Lung (tissue), 16 donors: ENCODE results near the gene NPDC1. TPM values are rescaled to one million over a fixed set of nuclear protein-coding genes. Genes with fewer than 3 reads are reported as not detected.

Source experiments
- ATAC-seq: fragments of 200-7000 bp; cut with Tn5 transposase; one replicate; pipeline ENCODE4 v1.9.1; 2020; ENCODE audit warnings: moderate number of reproducible peaks; ENCODE audit not compliant: insufficient read depth, low FRiP score
- DNase-seq, 3 donors: peaks; one replicate each; pipeline ENCODE4 v3.0.0-alpha.2; 2013 to 2017
- H3K27ac ChIP-seq, 2 donors: one replicate each; pipeline ENCODE4 v1.5.1; 2013; ENCODE audit warnings: mild to moderate bottlenecking in 2 of 2, moderate library complexity in 2 of 2, control low read depth in 1 of 2, inconsistent platforms in 1 of 2, low read depth in 1 of 2, low read length in 1 of 2
- H3K27me3 ChIP-seq, 3 donors: one replicate each; pipeline ENCODE4 v1.5.1; 2013; ENCODE audit warnings: low read length in 2 of 3; ENCODE audit not compliant: control insufficient read depth in 3 of 3, insufficient read depth in 3 of 3
- H3K36me3 ChIP-seq, 4 donors: one replicate each; pipeline ENCODE4 v1.5.1; 2013; ENCODE audit warnings: low read length in 4 of 4, mild to moderate bottlenecking in 1 of 4, moderate library complexity in 1 of 4; ENCODE audit not compliant: control insufficient read depth in 4 of 4, insufficient read depth in 4 of 4
- H3K4me1 ChIP-seq, 5 donors: one replicate each; pipeline ENCODE4 v1.5.1; 2013; ENCODE audit warnings: low read length in 5 of 5, mild to moderate bottlenecking in 2 of 5, moderate library complexity in 1 of 5; ENCODE audit not compliant: control insufficient read depth in 5 of 5, insufficient read depth in 5 of 5
- H3K4me3 ChIP-seq: one replicate; pipeline ENCODE4 v1.5.1; 2013; ENCODE audit warnings: mild to moderate bottlenecking, control low read depth, moderate library complexity
- H3K9ac ChIP-seq, 2 donors: one replicate each; pipeline ENCODE4 v1.5.1; 2013; ENCODE audit warnings: low read length in 2 of 2, control low read depth in 1 of 2; ENCODE audit not compliant: insufficient read depth in 1 of 2
- H3K9me3 ChIP-seq, 4 donors: one replicate each; pipeline ENCODE4 v1.5.1; 2013; ENCODE audit warnings: low read length in 3 of 4, mild to moderate bottlenecking in 1 of 4, moderate library complexity in 1 of 4; ENCODE audit not compliant: control insufficient read depth in 4 of 4, insufficient read depth in 3 of 4
- CTCF ChIP-seq: IDR thresholded peaks from 2 replicates; pipeline ENCODE4 v1.5.1; 2012; ENCODE audit warnings: mild to moderate bottlenecking; ENCODE audit errors: control extremely low read depth, extremely low read depth
- WGBS, 2 donors: extraction: QIAGEN DNeasy Blood & Tissue Kit; methylation state at CpG; one replicate each; pipeline ENCODE4 v1.1.7; 2013; 5-methylcytosine and 5-hydroxymethylcytosine counted together
- long read RNA-seq, 5 donors: transcript quantifications; one replicate each; lab custom pipeline, GENCODE V29; 2026
- polyA plus RNA-seq, 2 donors: library from polyadenylated mRNA; stranded (reverse); fragments of 200-250 nt; gene quantifications; one replicate each; pipeline ENCODE4 v1.2.1, GENCODE V29; 2013
- total RNA-seq, 2 donors: library from RNA; depleted of rRNA in 1 of 2; stranded (reverse); fragments of >200 nt in 1 of 2; gene quantifications; one replicate each; pipeline ENCODE4 v1.2.1, GENCODE V29; 2014 to 2021
- donor health status: control.
- donor health status: control.
- donor health status: Bipolar disorder and iron deficiency.
- donor health status: healthy.
- donor health status: DM: yes; HTN: yes; CAD: no.

The NPDC1 gene
- total RNA-seq, result 10 to 100 TPM; 28.7 to 99.3 TPM
- 10 to 100 TPM; 49.0 to 87.5 TPM for polyA plus RNA-seq
- long read RNA-seq, donor 1, transcript NPDC1-202 (9 exons, 1,494 nt), result major isoform, 13 of 23 reads
- long read RNA-seq, donor 1, transcript NPDC1-201 (8 exons, 2,187 nt), result minor isoform, 6 of 23 reads
- long read RNA-seq, donor 1, partial matches to known transcripts, result 0 of 23 reads
- long read RNA-seq, donor 1, other reads (novel, unspliced or antisense), result 0 of 23 reads
- long read RNA-seq, donor 2, partial matches to known transcripts, result 17 of 23 reads
- long read RNA-seq, donor 2, other reads (novel, unspliced or antisense), result 0 of 23 reads
- long read RNA-seq, donor 3, partial matches to known transcripts, result 0 of 4 reads
- long read RNA-seq, donor 3, other reads (novel, unspliced or antisense), result 0 of 4 reads
- long read RNA-seq, donor 4, partial matches to known transcripts, result 0 of 7 reads
- long read RNA-seq, donor 4, other reads (novel, unspliced or antisense), result 0 of 7 reads
- long read RNA-seq, donor 5, transcript NPDC1-202 (9 exons, 1,494 nt), result major isoform, 19 of 23 reads
- long read RNA-seq, donor 5, partial matches to known transcripts, result 0 of 23 reads
- long read RNA-seq, donor 5, other reads (novel, unspliced or antisense), result 0 of 23 reads

GRCh38 chr9:137046088-137046787 is at the start of gene NPDC1:
NPDC1 (minus strand) TSS chr9:137046177; CDS start chr9:137045989, 188 bp downstream.
- Histone ChIP-seq H3K36me3 (no peaks in the 10 kb centered on the region), H3K4me1 (peaks cover 0 to 13% (median 0%) of the 10 kb centered on the region in 5 donors), H3K9ac (no peak within 1 kb of the TSS), H3K4me3 (peak within 1 kb of the TSS; percentile 59), H3K27me3 (peaks cover 8 to 39% (median 24%) of the 10 kb centered on the region in 3 donors), H3K9me3 (peaks cover 0 to 3% (median 0%) of the 10 kb centered on the region in 4 donors), H3K27ac (peak within 1 kb of the TSS; percentile 73 to 74)
- TF ChIP-seq CTCF, result peak; percentile 73
- DNase-seq (peak; percentile 63 to 79 (median 69)), ATAC-seq (peak; percentile 56)
- WGBS, 2 donors, result 0 to 1% methylated on average over 56 to 57 of the region's 57 CpGs

- no peaks in the 10 kb centered on the region for H3K9me3 ChIP-seq
- 86 to 90% methylated on average over 11 of the region's 11 CpGs for WGBS, 2 donors
- H3K27ac ChIP-seq, result no peak overlapping the region
- ATAC-seq (no peak), DNase-seq (no peak)
- H3K4me3 ChIP-seq, result no peak overlapping the region
- TF ChIP-seq CTCF, result no peak
- H3K4me1 ChIP-seq, result peaks cover 0 to 14% (median 0%) of the 10 kb centered on the region in 5 donors
- H3K9ac ChIP-seq, result no peak overlapping the region
- no peaks in the 10 kb centered on the region for H3K27me3 ChIP-seq
- peaks cover 0 to 15% (median 4%) of the 10 kb centered on the region in 4 donors for H3K36me3 ChIP-seq
These were observed 43.4 kb upstream of the NPDC1 start for GRCh38 chr9:137089232-137089947.

GRCh38 chr9:137088121-137088520 is 42.1 kb upstream of the NPDC1 start:
- 90 to 97% methylated on average over 5 of the region's 5 CpGs for WGBS, 2 donors

More at GRCh38 chr9:137088121-137088520, 42.1 kb upstream of the NPDC1 start:
- Histone ChIP-seq H3K27ac (no peak overlapping the region), H3K4me3 (no peak overlapping the region), H3K27me3 (no peaks in the 10 kb centered on the region), H3K4me1 (peaks cover 0 to 14% (median 0%) of the 10 kb centered on the region in 5 donors), H3K9ac (peak overlapping the region in 1 of 2 donors; percentile 0), H3K36me3 (peaks cover 0 to 13% (median 6%) of the 10 kb centered on the region in 4 donors), H3K9me3 (no peaks in the 10 kb centered on the region)
- DNase-seq (no peak), ATAC-seq (no peak)
- TF ChIP-seq CTCF, result no peak
